ENCODE data around the gene SGCD.

- no peak for TF ChIP-seq CTCF (IDR thresholded peaks at IDR 0.05)
- TF ChIP-seq POLR2A (IDR thresholded peaks at IDR 0.05) = no peak
Measured at GRCh38 chr5:156693113-156693512, 366.1 kb downstream of the SGCD start.
